ENCODE data around the gene METTL8. TPM values are rescaled to one million over a fixed set of nuclear protein-coding genes. Genes with fewer than 3 reads are reported as not detected.

The METTL8 gene
- total and polyA plus RNA-seq, 8 donors, result 2.2 to 9.0 (median 5.8) TPM

DNA sequence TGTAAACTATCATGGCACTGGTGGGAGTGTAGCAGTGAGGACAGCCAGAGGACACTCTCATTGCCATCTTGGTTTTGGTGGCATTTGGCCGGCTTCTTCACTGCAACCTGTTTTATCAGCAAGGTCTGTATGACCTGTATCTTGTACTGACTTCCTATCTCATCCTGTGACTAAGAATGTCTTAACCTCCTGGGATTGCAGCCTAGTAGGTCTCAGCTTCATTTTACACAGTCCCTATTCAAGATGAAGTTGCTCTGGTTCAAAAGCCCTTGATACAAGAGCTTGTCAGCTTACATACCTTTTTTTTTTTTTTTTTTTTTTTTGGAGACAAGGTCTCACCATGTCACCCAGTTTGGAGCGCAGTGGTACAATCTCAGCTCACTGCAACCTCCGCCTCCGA is 110.9 kb downstream of the METTL8 start:
- intact Hi-C loops (cut with DNase I), result no loop called here
- no peak for ATAC-seq
- Histone ChIP-seq H3K27me3 (no peaks in the 10 kb centered on the region), H3K4me1 (no peaks in the 10 kb centered on the region), H3K9me3 (no peaks in the 10 kb centered on the region), H3K27ac (no peak overlapping the region), H3K36me3 (no peaks in the 10 kb centered on the region), H3K4me3 (no peak overlapping the region)
- FAIRE-seq, result no peak
- TF ChIP-seq, protein P1, sequence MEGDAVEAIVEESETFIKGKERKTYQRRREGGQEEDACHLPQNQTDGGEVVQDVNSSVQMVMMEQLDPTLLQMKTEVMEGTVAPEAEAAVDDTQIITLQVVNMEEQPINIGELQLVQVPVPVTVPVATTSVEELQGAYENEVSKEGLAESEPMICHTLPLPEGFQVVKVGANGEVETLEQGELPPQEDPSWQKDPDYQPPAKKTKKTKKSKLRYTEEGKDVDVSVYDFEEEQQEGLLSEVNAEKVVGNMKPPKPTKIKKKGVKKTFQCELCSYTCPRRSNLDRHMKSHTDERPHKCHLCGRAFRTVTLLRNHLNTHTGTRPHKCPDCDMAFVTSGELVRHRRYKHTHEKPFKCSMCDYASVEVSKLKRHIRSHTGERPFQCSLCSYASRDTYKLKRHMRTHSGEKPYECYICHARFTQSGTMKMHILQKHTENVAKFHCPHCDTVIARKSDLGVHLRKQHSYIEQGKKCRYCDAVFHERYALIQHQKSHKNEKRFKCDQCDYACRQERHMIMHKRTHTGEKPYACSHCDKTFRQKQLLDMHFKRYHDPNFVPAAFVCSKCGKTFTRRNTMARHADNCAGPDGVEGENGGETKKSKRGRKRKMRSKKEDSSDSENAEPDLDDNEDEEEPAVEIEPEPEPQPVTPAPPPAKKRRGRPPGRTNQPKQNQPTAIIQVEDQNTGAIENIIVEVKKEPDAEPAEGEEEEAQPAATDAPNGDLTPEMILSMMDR (IDR thresholded peaks at IDR 0.05), result no peak
- WGBS, 2 donors, result 96 to 97% methylated on average over 4 of the region's 4 CpGs
- DNase-seq, result no peak

DNA sequence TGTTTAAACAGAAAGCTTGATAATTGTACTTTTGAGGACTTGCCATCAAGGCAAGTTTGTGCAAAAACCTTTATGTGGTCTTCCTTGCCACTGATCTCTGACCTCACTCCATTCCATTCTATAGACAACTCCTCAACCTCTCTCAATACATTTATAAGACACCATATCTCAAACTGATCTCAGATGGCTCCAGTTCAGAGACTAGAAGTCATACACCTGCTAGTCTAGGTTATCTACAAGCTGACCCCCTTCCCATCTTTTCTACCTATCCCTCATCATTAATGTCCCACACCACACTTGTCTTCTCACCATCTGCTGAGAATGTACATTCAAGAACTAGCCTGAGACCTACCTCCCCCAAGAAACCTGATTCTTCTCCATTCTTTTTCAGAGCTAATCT is 113.1 kb downstream of the METTL8 start:
- TF ChIP-seq, protein P1 (IDR thresholded peaks at IDR 0.05), result no peak
- no peak overlapping the region for H3K4me3 ChIP-seq
- H3K36me3 ChIP-seq, result no peaks in the 10 kb centered on the region
- no peaks in the 10 kb centered on the region for H3K9me3 ChIP-seq
- intact Hi-C loops (cut with DNase I), result no loop called here
- no peaks in the 10 kb centered on the region for H3K27me3 ChIP-seq
- H3K4me1 ChIP-seq, result no peaks in the 10 kb centered on the region
- H3K27ac ChIP-seq, result no peak overlapping the region
- FAIRE-seq, result no peak
- DNase-seq, result no peak
- ATAC-seq, result no peak

DNA sequence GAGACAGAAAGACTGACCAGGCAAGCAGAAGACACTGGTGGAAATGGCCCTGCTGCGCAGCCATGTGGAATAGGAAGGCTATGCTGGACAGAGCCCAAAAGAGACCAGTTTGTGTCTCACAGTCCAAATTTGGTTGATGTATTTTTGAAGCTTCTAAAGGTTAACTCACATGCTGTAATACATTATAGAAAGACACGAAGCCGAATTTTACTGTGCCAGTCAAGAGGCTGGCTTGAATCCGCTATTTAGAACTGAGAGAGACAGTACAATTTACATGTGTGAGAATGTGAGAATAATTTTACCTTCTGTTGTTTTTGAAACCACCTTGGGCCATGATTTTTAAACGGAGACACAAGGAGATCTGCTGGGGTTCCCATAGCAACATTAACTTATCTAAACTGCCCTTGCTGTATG is 113.6 kb downstream of the METTL8 start:
- no peak overlapping the region for H3K27ac ChIP-seq
- H3K27me3 ChIP-seq, result no peaks in the 10 kb centered on the region
- WGBS, 2 donors, result 87% methylated on average over 5 of the region's 5 CpGs
- TF ChIP-seq, protein P1 (IDR thresholded peaks at IDR 0.05), result no peak
- ATAC-seq (no peak), FAIRE-seq (no peak), DNase-seq (no peak)
- no peaks in the 10 kb centered on the region for H3K4me1 ChIP-seq
- H3K9me3 ChIP-seq, result no peaks in the 10 kb centered on the region
- H3K36me3 ChIP-seq, result no peaks in the 10 kb centered on the region
- H3K4me3 ChIP-seq, result no peak overlapping the region
- intact Hi-C loops (cut with DNase I), result no loop called here

DNA sequence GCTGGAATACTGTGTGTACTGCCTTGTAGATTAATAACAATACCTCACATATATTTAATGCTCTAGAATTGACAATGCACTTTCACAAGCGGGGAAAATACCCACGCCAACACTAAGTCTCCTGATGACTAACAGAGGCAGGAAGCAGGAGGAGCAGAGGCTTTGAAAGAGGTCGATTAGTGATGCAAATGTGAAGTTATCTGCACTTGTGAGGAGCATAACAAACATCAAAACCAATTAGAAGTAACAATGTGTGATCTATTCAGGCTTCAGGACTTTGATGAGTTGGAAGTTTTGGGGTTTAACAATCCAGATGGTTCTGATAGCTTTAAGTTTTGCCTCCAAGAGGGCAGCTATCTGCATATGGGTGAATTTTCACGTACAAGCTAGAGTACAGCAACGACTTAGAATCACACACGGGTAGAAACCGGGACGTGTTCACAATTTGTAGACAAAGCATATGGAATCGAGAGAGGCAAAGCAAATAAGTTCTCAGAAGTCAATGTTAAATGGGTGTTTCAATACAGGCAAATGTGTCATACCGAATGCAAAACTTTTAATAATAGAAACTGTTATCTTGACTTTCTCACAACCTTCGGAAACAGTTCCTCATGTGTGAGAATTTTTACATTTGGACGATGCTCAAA is 114.5 kb downstream of the METTL8 start:
- no peak for FAIRE-seq
- Histone ChIP-seq H3K4me1 (no peaks in the 10 kb centered on the region), H3K36me3 (no peaks in the 10 kb centered on the region), H3K4me3 (no peak overlapping the region), H3K27me3 (no peaks in the 10 kb centered on the region), H3K27ac (no peak overlapping the region), H3K9me3 (no peaks in the 10 kb centered on the region)
- DNase-seq, result no peak
- TF ChIP-seq, protein P1 (IDR thresholded peaks at IDR 0.05), result no peak
- WGBS, 2 donors, result 76 to 81% methylated on average over 12 of the region's 12 CpGs
- ATAC-seq, result no peak
- intact Hi-C loops (cut with DNase I), result no loop called here

DNA sequence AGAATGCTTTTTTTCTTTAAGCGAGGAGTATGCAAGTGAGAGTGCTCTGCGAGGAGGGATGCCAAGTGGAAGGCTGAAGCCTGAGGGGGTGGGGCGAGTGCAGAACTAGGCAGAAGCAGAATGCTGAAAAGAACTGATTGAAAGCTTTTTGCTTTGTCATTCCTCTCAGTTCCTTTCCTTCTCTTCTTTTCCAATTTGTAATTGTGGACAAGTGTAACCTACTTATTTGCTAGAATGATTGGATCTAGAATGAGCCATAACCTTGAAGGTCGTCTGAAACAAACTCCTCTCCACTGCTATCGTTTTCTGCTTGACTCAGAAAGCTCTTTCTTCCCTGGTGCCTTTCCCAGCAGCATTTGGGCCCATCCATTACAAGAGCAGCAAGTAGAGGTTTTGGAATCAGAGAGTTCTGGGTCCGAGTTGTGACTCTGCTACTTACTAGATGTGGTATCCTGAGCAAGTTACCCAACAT is 115.3 kb downstream of the METTL8 start:
- DNase-seq (no peak), ATAC-seq (no peak), FAIRE-seq (no peak)
- Histone ChIP-seq H3K36me3 (no peaks in the 10 kb centered on the region), H3K27ac (no peak overlapping the region), H3K4me1 (no peaks in the 10 kb centered on the region), H3K27me3 (no peaks in the 10 kb centered on the region), H3K9me3 (no peaks in the 10 kb centered on the region), H3K4me3 (no peak overlapping the region)
- TF ChIP-seq, protein P1 (IDR thresholded peaks at IDR 0.05), result no peak
- whole genome bisulfite sequencing, 2 donors, result 56 to 63% methylated on average over 6 of the region's 6 CpGs
- intact Hi-C loops (cut with DNase I), result no loop called here

All from pancreas (tissue), 10 donors.